Kidney (tissue), 14 donors: ENCODE measurements around the gene ZNF653. TPM values are rescaled to one million over a fixed set of nuclear protein-coding genes. Genes with fewer than 3 reads are reported as not detected.
"Not testable (repeated sequence)": the region's sequence is repeated elsewhere in the genome, so short reads cannot be mapped to it uniquely, and the experiment has no call there.

Experiments
- DNase-seq, 5 donors: peaks; one replicate each; pipeline ENCODE4 v3.0.0-alpha.2; 2013 to 2020
- FAIRE-seq: peaks from 2 replicates; lab custom pipeline; 2012; peaks lifted over from hg19 to GRCh38; lab: Jason Lieb, UNC
- H3K27ac ChIP-seq, 2 donors: one replicate each; pipeline ENCODE4 v1.7.0; 2013; ENCODE audit warnings: low read depth in 2 of 2, low read length in 2 of 2, inconsistent platforms in 1 of 2
- H3K27me3 ChIP-seq: one replicate; pipeline ENCODE4 v1.7.1; 2013; ENCODE audit warnings: low read length, inconsistent platforms; ENCODE audit not compliant: control insufficient read depth, insufficient read depth
- H3K36me3 ChIP-seq, 3 donors: one replicate each; pipeline versions ENCODE4 v1.7.0 to v1.7.1; 2013; ENCODE audit warnings: low read length in 3 of 3, control low read depth in 1 of 3, inconsistent platforms in 1 of 3; ENCODE audit not compliant: insufficient read depth in 3 of 3, control insufficient read depth in 2 of 3
- H3K4me1 ChIP-seq, 3 donors: one replicate each; pipeline versions ENCODE4 v1.7.0 to v1.7.1; 2013; ENCODE audit warnings: low read length in 3 of 3, inconsistent platforms in 1 of 3, low read depth in 1 of 3; ENCODE audit not compliant: control insufficient read depth in 2 of 3, insufficient read depth in 2 of 3
- H3K4me3 ChIP-seq, 3 donors: one replicate each; pipeline versions ENCODE4 v1.7.0 to v1.8.1; 2013; ENCODE audit warnings: low read length in 3 of 3, control low read depth in 1 of 3, inconsistent platforms in 1 of 3
- H3K9ac ChIP-seq, 3 donors: one replicate each; pipeline versions ENCODE4 v1.7.0 to v1.7.1; 2013; ENCODE audit warnings: low read length in 3 of 3, control low read depth in 1 of 3, inconsistent platforms in 1 of 3
- H3K9me3 ChIP-seq, 3 donors: one replicate each; pipeline versions ENCODE4 v1.7.0 to v1.7.1; 2013; ENCODE audit warnings: low read length in 3 of 3, control low read depth in 1 of 3, inconsistent platforms in 1 of 3; ENCODE audit not compliant: control insufficient read depth in 2 of 3, insufficient read depth in 1 of 3
- intact Hi-C: fragments of 100-400 bp; cut with DNase I; formaldehyde crosslinking; loops from one replicate; pipeline ENCODE4 v1.11.1; 2022
- polyA plus RNA-seq: library from polyadenylated mRNA; stranded (reverse); fragments of 350-450 nt; fragmentation: Illumina TruSeq; extraction: RNeasy Lipid Tissue Mini Kit (QIAGEN cat#74804); gene quantifications from one replicate; pipeline ENCODE4 v1.2.3, GENCODE V29; 2014; ENCODE audit warnings: low read depth, low replicate concordance; ENCODE audit not compliant: insufficient read depth
- total RNA-seq: library from RNA; stranded (reverse); fragmentation: NEBNext Ultra II Directional; extraction: Animal tissue kit (Norgen Biotek cat#: 25700); gene quantifications from one replicate; pipeline ENCODE4 v1.2.1, GENCODE V29; 2021
- TF ChIP-seq, protein P1 (sequence below): IDR thresholded peaks from 3 replicates; pipeline ENCODE4 v1.5.1; 2012; ENCODE audit warnings: mild to moderate bottlenecking, moderate library complexity, borderline replicate concordance; ENCODE audit not compliant: insufficient read depth; ENCODE audit errors: extremely low read depth
- donor health status: control.
- donor health status: control.
- donor health status: control.
- donor health status: control.
- donor health status: control.
- donor health status: DM: yes; HTN: yes; CAD: no.
- donor health status: Normal renal cell carcinoma (clear cell type).

Gene ZNF653
- total and polyA plus RNA-seq, 2 donors from 2014 or later, result 10.8 to 11.5 TPM

DNA sequence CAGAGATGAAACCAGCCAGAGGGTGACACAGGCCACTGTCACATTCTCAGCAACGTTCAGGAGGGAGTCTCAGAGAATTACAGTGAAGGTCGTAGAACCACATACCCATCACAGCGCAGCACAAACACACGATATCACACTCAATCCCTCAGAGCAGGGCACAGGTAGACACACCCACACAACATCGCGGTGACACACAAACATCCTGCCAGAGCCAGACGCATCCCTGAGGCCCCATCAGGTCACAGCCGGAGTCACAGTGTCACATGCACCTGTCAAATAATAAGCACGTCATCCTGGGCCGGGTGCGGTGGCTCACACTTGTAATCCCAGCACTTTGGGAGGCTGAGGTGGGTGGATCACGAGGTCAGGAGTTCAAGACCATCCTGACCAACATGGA, 42.2 kb downstream of the ZNF653 start:
- no peak for DNase-seq
- Histone ChIP-seq H3K36me3 (no peaks in the 10 kb centered on the region), H3K4me3 (no peak overlapping the region), H3K27ac (no peak overlapping the region), H3K9me3 (no peaks in the 10 kb centered on the region), H3K4me1 (no peaks in the 10 kb centered on the region), H3K27me3 (no peaks in the 10 kb centered on the region), H3K9ac (no peak overlapping the region)
- FAIRE-seq, result no peak
- intact Hi-C loops, result no loop called here
- TF ChIP-seq, protein P1, sequence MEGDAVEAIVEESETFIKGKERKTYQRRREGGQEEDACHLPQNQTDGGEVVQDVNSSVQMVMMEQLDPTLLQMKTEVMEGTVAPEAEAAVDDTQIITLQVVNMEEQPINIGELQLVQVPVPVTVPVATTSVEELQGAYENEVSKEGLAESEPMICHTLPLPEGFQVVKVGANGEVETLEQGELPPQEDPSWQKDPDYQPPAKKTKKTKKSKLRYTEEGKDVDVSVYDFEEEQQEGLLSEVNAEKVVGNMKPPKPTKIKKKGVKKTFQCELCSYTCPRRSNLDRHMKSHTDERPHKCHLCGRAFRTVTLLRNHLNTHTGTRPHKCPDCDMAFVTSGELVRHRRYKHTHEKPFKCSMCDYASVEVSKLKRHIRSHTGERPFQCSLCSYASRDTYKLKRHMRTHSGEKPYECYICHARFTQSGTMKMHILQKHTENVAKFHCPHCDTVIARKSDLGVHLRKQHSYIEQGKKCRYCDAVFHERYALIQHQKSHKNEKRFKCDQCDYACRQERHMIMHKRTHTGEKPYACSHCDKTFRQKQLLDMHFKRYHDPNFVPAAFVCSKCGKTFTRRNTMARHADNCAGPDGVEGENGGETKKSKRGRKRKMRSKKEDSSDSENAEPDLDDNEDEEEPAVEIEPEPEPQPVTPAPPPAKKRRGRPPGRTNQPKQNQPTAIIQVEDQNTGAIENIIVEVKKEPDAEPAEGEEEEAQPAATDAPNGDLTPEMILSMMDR, result no peak

DNA sequence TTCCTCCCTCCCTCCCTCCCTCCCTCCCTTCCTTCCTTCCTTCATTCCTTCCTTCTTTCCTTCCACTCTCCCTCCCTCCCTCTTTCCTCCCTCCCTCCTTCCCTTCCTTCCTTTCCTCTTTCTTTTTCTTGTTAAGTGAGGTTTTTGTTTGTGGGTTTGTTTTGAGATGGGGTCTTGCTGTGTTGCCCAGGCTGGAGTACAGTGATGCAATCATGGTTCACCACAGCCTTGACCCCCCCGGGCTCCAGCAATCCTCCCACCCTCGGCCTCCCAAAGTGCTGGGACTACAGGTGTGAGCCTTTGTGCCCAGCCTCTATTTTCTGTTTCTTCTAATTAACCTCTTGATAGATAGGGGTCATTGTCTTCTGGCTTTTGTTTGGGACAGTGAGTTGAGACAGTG, 44.2 kb downstream of the ZNF653 start:
- H3K27me3 ChIP-seq, result no peaks in the 10 kb centered on the region
- H3K36me3 ChIP-seq, result no peaks in the 10 kb centered on the region
- DNase-seq (no peak), FAIRE-seq (no peak)
- intact Hi-C loops, result no loop called here
- no peak overlapping the region for H3K4me3 ChIP-seq
- no peaks in the 10 kb centered on the region for H3K4me1 ChIP-seq
- no peak overlapping the region for H3K27ac ChIP-seq
- TF ChIP-seq, protein P1, result no peak
- H3K9ac ChIP-seq, result no peak overlapping the region
- H3K9me3 ChIP-seq, result no peaks in the 10 kb centered on the region

DNA sequence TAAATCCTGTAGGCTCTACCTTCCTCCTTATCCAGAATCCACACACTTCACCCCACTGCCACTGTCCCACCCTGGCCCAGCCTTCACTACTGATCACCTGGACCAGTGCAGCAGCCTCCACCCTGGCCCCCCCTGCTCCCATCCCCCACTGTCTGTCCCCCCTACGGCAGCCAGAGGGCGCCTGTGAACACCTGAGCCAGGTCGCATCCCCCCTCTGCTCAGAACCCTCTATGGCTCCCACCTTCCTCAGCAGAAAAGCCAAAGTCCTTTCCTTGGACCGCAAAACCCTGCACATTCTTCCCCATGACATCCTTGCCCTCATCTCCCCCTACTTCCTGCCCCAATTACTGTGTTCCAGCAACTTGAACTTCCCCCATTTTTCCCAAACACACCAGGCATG, 45.4 kb downstream of the ZNF653 start:
- Histone ChIP-seq H3K4me1 (no peaks in the 10 kb centered on the region), H3K4me3 (no peak overlapping the region), H3K27me3 (no peaks in the 10 kb centered on the region), H3K27ac (no peak overlapping the region), H3K9ac (no peak overlapping the region), H3K9me3 (no peaks in the 10 kb centered on the region), H3K36me3 (no peaks in the 10 kb centered on the region)
- intact Hi-C loops, result no loop called here
- TF ChIP-seq, protein P1, result peak; percentile 7
- FAIRE-seq, result no peak
- DNase-seq, result no peak

DNA sequence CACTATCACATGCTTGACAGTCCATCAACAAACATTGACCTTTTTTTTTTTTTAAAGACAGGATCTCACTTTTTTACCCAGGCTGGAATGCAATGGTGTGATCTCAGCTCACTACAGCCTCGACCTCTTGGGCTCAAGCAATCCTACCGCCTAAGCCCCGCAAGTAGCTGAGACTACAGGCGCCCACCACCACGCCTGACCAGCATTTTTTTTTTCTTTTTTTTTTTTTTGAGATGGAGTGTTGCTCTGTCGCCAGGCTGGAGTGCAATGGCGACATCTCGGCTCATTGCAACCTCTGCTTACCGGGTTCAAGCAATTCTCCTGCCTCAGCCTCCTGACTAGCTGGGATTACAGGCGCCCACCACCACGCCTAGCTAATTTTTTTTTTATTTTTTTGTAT, 46.7 kb downstream of the ZNF653 start:
- H3K9me3 ChIP-seq, H3K36me3 ChIP-seq, H3K4me3 ChIP-seq, FAIRE-seq, DNase-seq, H3K4me1 ChIP-seq, H3K9ac ChIP-seq, H3K27ac ChIP-seq, H3K27me3 ChIP-seq, intact Hi-C loops: not testable (repeated sequence)
